ENCODE measurements around the gene NOL9. TPM values are rescaled to one million over a fixed set of nuclear protein-coding genes. Genes with fewer than 3 reads are reported as not detected.

NOL9 gene
- total and polyA plus RNA-seq, 2 of the 13 experiments (the other 11 are each of a cell fraction or from before 2014, with no cell fraction given) = 18.0 to 24.7 TPM

DNA sequence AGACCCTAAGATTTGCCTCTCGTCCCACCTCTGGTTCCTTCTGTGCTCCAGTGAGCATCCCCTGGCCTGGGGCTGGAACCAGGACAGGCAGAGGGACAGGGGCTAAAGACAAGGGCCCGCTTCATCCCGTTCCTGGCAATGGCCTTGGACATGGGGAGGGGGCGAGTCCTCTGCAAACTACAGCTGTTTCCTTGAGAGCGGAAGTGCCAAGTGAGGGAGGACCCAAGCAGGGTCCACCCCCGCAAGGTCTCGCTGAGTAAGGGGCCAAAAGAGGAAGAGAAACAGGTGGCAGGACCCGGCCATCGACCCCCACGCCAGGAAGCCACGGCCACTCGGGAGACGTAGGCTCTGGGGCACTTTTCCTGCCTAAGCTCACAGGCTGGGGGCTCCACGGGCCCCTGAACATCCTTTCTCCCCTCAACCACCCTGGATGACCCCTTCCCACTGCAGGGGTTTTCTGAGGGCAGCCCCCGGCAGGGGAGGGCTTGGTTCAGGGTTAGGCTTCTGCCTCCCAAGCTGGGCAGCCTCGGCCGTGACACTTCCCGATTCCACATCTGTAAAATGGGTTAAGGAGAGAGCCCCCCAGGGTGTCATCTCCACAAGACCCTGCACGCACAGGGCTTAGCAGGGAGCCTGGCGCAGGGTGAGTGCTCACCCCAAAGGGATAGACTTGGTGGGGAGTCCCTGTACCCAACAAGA lies 44.9 kb downstream of the NOL9 start (continued):
- TF ChIP-seq, protein P1, sequence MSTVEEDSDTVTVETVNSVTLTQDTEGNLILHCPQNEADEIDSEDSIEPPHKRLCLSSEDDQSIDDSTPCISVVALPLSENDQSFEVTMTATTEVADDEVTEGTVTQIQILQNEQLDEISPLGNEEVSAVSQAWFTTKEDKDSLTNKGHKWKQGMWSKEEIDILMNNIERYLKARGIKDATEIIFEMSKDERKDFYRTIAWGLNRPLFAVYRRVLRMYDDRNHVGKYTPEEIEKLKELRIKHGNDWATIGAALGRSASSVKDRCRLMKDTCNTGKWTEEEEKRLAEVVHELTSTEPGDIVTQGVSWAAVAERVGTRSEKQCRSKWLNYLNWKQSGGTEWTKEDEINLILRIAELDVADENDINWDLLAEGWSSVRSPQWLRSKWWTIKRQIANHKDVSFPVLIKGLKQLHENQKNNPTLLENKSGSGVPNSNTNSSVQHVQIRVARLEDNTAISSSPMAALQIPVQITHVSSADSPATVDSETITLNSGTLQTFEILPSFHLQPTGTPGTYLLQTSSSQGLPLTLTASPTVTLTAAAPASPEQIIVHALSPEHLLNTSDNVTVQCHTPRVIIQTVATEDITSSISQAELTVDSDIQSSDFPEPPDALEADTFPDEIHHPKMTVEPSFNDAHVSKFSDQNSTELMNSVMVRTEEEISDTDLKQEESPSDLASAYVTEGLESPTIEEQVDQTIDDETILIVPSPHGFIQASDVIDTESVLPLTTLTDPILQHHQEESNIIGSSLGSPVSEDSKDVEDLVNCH (CRISPR knock-in tag; IDR thresholded peaks at IDR 0.05) = no peak
- TF ChIP-seq, protein P2, sequence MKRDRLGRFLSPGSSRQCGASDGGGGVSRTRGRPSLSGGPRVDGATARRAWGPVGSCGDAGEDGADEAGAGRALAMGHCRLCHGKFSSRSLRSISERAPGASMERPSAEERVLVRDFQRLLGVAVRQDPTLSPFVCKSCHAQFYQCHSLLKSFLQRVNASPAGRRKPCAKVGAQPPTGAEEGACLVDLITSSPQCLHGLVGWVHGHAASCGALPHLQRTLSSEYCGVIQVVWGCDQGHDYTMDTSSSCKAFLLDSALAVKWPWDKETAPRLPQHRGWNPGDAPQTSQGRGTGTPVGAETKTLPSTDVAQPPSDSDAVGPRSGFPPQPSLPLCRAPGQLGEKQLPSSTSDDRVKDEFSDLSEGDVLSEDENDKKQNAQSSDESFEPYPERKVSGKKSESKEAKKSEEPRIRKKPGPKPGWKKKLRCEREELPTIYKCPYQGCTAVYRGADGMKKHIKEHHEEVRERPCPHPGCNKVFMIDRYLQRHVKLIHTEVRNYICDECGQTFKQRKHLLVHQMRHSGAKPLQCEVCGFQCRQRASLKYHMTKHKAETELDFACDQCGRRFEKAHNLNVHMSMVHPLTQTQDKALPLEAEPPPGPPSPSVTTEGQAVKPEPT (CRISPR knock-in tag; IDR thresholded peaks at IDR 0.05; ENCODE audit: low read depth) = no peak
- TF ChIP-seq BORCS8-MEF2B (CRISPR knock-in tag; IDR thresholded peaks at IDR 0.05) = 0 out of 2 replicates have a peak, but pooled peaks have one; percentile 28
- 0 out of 2 replicates have a peak, but pooled peaks have one; percentile 15 for TF ChIP-seq ELF3 (CRISPR knock-in tag; IDR thresholded peaks at IDR 0.05)
- peak; percentile 72 for TF ChIP-seq ETV5 (CRISPR knock-in tag; IDR thresholded peaks at IDR 0.05; ENCODE audit: borderline replicate concordance)
- no peak for TF ChIP-seq MAZ (IDR thresholded peaks at IDR 0.05; ENCODE audit: borderline replicate concordance, low read depth, low read length)
- TF ChIP-seq MAZ (CRISPR knock-in tag; IDR thresholded peaks at IDR 0.05; ENCODE audit: low read depth) = 0 out of 2 replicates have a peak, but pooled peaks have one; percentile 35
- TF ChIP-seq, protein P3, sequence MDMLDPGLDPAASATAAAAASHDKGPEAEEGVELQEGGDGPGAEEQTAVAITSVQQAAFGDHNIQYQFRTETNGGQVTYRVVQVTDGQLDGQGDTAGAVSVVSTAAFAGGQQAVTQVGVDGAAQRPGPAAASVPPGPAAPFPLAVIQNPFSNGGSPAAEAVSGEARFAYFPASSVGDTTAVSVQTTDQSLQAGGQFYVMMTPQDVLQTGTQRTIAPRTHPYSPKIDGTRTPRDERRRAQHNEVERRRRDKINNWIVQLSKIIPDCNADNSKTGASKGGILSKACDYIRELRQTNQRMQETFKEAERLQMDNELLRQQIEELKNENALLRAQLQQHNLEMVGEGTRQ (IDR thresholded peaks at IDR 0.05; ENCODE audit: low read depth, low read length) = no peak
- TF ChIP-seq, protein P3 (CRISPR knock-in tag; IDR thresholded peaks at IDR 0.05; ENCODE audit: borderline replicate concordance) = no peak
- TF ChIP-seq, protein P4, sequence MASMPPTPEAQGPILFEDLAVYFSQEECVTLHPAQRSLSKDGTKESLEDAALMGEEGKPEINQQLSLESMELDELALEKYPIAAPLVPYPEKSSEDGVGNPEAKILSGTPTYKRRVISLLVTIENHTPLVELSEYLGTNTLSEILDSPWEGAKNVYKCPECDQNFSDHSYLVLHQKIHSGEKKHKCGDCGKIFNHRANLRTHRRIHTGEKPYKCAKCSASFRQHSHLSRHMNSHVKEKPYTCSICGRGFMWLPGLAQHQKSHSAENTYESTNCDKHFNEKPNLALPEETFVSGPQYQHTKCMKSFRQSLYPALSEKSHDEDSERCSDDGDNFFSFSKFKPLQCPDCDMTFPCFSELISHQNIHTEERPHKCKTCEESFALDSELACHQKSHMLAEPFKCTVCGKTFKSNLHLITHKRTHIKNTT (CRISPR knock-in tag; IDR thresholded peaks at IDR 0.05) = no peak
- TF ChIP-seq TOE1 (CRISPR knock-in tag; IDR thresholded peaks at IDR 0.05) = no peak
- TF ChIP-seq ZNF629 (CRISPR knock-in tag; conservative IDR thresholded peaks at IDR 0.05) = peak; percentile 60
- TF ChIP-seq LCORL (IDR thresholded peaks at IDR 0.05) = no peak
- peak; percentile 60; the same call in 1 of the 2 replicates for TF ChIP-seq LCORL (CRISPR knock-in tag; IDR thresholded peaks at IDR 0.05)
- TF ChIP-seq MED1 (CRISPR knock-in tag; IDR thresholded peaks at IDR 0.05) = 0 out of 2 replicates have a peak, but pooled peaks have one; percentile 39
- no peak for TF ChIP-seq ZNF317 (CRISPR knock-in tag; IDR thresholded peaks at IDR 0.05)
- TF ChIP-seq PHF21A (CRISPR knock-in tag; IDR thresholded peaks at IDR 0.05) = 0 out of 2 replicates have a peak, but pooled peaks have one; percentile 19
- TF ChIP-seq KMT2B (CRISPR knock-in tag; IDR thresholded peaks at IDR 0.05) = no peak
- TF ChIP-seq ZFY (CRISPR knock-in tag; IDR thresholded peaks at IDR 0.05) = 0 out of 2 replicates have a peak, but pooled peaks have one; percentile 21
- TF ChIP-seq, protein P5, sequence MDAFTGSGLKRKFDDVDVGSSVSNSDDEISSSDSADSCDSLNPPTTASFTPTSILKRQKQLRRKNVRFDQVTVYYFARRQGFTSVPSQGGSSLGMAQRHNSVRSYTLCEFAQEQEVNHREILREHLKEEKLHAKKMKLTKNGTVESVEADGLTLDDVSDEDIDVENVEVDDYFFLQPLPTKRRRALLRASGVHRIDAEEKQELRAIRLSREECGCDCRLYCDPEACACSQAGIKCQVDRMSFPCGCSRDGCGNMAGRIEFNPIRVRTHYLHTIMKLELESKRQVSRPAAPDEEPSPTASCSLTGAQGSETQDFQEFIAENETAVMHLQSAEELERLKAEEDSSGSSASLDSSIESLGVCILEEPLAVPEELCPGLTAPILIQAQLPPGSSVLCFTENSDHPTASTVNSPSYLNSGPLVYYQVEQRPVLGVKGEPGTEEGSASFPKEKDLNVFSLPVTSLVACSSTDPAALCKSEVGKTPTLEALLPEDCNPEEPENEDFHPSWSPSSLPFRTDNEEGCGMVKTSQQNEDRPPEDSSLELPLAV (CRISPR knock-in tag; conservative IDR thresholded peaks at IDR 0.05; ENCODE audit: low read depth) = no peak
